Measurements from ENCODE around the gene MRPS14. TPM values are rescaled to one million over a fixed set of nuclear protein-coding genes. Genes with fewer than 3 reads are reported as not detected.

Gene MRPS14
- total and polyA plus RNA-seq, 9 of the 15 experiments (the other 6 are each of a cell fraction or from before 2014, with no cell fraction given) = 38.1 to 231 (median 54.9) TPM

DNA sequence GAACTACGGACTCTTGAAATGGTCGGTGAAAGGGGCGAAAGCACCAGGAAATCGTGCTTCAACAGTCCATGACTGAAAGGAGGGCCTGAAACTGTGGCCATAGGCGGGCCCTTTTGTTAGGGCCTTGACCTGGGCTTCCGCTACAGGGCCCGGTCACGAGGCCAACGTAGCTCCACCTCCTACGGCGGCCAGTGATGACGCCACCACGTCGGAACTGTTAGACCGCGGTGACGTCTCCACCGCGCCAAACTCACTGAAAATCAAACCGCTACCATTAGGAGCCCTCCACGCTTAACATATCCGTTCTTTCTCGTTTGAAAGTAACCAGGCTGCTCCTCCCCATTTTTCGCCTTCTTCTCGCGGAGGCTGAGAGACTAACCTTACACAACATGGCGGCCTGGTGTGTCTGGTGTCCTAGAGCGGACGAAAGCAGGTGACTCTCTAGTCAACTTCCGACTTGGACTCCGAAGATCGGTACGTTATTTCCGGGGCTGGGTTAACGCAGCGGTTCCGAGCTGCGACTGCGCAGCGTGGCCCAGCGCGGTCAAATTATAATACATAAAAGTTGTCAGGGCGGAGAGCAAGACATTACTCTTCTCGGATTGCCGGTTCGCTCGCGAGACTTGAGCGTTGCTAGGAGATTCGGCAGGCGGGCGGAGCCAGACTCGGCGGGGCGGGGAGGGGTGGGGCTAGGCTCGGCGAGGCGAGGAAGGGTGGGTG is 23.8 kb downstream of the MRPS14 start (continued):
- TF ChIP-seq HNRNPK (IDR thresholded peaks at IDR 0.05; ENCODE audit: low read depth, low read length, poor library complexity, severe bottlenecking) (no peak), ZNF589 (CRISPR knock-in tag; IDR thresholded peaks at IDR 0.05; ENCODE audit: low read depth) (peak; percentile 69), ZNF134 (CRISPR knock-in tag; conservative IDR thresholded peaks at IDR 0.05) (no peak), EZH2 (IDR thresholded peaks at IDR 0.05; ENCODE audit: borderline replicate concordance, low read depth, low read length) (no peak), POU5F1 (IDR thresholded peaks at IDR 0.05; ENCODE audit: borderline replicate concordance, low read depth, low read length, partially characterized antibody) (peak; percentile 57), RNF2 (IDR thresholded peaks at IDR 0.05) (peak; percentile 33; the same call in 1 of the 2 replicates), MAFF (IDR thresholded peaks at IDR 0.05; ENCODE audit: low read length) (no peak)
- TF ChIP-seq, protein P1, sequence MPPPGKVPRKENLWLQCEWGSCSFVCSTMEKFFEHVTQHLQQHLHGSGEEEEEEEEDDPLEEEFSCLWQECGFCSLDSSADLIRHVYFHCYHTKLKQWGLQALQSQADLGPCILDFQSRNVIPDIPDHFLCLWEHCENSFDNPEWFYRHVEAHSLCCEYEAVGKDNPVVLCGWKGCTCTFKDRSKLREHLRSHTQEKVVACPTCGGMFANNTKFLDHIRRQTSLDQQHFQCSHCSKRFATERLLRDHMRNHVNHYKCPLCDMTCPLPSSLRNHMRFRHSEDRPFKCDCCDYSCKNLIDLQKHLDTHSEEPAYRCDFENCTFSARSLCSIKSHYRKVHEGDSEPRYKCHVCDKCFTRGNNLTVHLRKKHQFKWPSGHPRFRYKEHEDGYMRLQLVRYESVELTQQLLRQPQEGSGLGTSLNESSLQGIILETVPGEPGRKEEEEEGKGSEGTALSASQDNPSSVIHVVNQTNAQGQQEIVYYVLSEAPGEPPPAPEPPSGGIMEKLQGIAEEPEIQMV (tag; conservative IDR thresholded peaks at IDR 0.05; ENCODE audit: low read depth) = no peak; the same call in 1 of the 2 replicates
- TF ChIP-seq, protein P2, sequence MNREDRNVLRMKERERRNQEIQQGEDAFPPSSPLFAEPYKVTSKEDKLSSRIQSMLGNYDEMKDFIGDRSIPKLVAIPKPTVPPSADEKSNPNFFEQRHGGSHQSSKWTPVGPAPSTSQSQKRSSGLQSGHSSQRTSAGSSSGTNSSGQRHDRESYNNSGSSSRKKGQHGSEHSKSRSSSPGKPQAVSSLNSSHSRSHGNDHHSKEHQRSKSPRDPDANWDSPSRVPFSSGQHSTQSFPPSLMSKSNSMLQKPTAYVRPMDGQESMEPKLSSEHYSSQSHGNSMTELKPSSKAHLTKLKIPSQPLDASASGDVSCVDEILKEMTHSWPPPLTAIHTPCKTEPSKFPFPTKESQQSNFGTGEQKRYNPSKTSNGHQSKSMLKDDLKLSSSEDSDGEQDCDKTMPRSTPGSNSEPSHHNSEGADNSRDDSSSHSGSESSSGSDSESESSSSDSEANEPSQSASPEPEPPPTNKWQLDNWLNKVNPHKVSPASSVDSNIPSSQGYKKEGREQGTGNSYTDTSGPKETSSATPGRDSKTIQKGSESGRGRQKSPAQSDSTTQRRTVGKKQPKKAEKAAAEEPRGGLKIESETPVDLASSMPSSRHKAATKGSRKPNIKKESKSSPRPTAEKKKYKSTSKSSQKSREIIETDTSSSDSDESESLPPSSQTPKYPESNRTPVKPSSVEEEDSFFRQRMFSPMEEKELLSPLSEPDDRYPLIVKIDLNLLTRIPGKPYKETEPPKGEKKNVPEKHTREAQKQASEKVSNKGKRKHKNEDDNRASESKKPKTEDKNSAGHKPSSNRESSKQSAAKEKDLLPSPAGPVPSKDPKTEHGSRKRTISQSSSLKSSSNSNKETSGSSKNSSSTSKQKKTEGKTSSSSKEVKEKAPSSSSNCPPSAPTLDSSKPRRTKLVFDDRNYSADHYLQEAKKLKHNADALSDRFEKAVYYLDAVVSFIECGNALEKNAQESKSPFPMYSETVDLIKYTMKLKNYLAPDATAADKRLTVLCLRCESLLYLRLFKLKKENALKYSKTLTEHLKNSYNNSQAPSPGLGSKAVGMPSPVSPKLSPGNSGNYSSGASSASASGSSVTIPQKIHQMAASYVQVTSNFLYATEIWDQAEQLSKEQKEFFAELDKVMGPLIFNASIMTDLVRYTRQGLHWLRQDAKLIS (CRISPR knock-in tag; IDR thresholded peaks at IDR 0.05) = peak; percentile 65
- TF ChIP-seq, protein P3, sequence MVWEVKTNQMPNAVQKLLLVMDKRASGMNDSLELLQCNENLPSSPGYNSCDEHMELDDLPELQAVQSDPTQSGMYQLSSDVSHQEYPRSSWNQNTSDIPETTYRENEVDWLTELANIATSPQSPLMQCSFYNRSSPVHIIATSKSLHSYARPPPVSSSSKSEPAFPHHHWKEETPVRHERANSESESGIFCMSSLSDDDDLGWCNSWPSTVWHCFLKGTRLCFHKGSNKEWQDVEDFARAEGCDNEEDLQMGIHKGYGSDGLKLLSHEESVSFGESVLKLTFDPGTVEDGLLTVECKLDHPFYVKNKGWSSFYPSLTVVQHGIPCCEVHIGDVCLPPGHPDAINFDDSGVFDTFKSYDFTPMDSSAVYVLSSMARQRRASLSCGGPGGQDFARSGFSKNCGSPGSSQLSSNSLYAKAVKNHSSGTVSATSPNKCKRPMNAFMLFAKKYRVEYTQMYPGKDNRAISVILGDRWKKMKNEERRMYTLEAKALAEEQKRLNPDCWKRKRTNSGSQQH (CRISPR knock-in tag; IDR thresholded peaks at IDR 0.05) = 0 out of 2 replicates have a peak, but pooled peaks have one; percentile 3
- TF ChIP-seq, protein P4, sequence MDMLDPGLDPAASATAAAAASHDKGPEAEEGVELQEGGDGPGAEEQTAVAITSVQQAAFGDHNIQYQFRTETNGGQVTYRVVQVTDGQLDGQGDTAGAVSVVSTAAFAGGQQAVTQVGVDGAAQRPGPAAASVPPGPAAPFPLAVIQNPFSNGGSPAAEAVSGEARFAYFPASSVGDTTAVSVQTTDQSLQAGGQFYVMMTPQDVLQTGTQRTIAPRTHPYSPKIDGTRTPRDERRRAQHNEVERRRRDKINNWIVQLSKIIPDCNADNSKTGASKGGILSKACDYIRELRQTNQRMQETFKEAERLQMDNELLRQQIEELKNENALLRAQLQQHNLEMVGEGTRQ (CRISPR knock-in tag; IDR thresholded peaks at IDR 0.05) = peak; percentile 97
- TF ChIP-seq, protein P5, sequence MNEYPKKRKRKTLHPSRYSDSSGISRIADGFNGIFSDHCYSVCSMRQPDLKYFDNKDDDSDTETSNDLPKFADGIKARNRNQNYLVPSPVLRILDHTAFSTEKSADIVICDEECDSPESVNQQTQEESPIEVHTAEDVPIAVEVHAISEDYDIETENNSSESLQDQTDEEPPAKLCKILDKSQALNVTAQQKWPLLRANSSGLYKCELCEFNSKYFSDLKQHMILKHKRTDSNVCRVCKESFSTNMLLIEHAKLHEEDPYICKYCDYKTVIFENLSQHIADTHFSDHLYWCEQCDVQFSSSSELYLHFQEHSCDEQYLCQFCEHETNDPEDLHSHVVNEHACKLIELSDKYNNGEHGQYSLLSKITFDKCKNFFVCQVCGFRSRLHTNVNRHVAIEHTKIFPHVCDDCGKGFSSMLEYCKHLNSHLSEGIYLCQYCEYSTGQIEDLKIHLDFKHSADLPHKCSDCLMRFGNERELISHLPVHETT (CRISPR knock-in tag; conservative IDR thresholded peaks at IDR 0.05 in 1 of 2, IDR thresholded peaks at IDR 0.05 in 1 of 2) = peak in 1 of 2 experiments; percentile 96; a peak in 1 of 4 replicates
- TF ChIP-seq, protein P6, sequence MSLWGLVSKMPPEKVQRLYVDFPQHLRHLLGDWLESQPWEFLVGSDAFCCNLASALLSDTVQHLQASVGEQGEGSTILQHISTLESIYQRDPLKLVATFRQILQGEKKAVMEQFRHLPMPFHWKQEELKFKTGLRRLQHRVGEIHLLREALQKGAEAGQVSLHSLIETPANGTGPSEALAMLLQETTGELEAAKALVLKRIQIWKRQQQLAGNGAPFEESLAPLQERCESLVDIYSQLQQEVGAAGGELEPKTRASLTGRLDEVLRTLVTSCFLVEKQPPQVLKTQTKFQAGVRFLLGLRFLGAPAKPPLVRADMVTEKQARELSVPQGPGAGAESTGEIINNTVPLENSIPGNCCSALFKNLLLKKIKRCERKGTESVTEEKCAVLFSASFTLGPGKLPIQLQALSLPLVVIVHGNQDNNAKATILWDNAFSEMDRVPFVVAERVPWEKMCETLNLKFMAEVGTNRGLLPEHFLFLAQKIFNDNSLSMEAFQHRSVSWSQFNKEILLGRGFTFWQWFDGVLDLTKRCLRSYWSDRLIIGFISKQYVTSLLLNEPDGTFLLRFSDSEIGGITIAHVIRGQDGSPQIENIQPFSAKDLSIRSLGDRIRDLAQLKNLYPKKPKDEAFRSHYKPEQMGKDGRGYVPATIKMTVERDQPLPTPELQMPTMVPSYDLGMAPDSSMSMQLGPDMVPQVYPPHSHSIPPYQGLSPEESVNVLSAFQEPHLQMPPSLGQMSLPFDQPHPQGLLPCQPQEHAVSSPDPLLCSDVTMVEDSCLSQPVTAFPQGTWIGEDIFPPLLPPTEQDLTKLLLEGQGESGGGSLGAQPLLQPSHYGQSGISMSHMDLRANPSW (CRISPR knock-in tag; IDR thresholded peaks at IDR 0.05) = peak; percentile 85; the same call in 1 of the 2 replicates

Data from K562 (cell line).